NCI-H774 (cell line): ENCODE measurements around the gene EPC1.
"Not testable (repeated sequence)": the region's sequence is repeated elsewhere in the genome, so short reads cannot be mapped to it uniquely, and the experiment has no call there.

ENCODE experiments used
- DNase-seq: peaks from one replicate; lab custom pipeline; 2025; lab: John Stamatoyannopoulos, UW

EPC1 gene

GRCh38 chr10:32232378-32232777 is 114.6 kb downstream of the EPC1 start:
- no peak for DNase-seq

GRCh38 chr10:32229788-32230187 is 117.2 kb downstream of the EPC1 start:
- DNase-seq: not testable (repeated sequence)

GRCh38 chr10:32229170-32229569 is 117.8 kb downstream of the EPC1 start:
- DNase-seq: no peak

GRCh38 chr10:32227802-32228201 is 119.2 kb downstream of the EPC1 start:
- DNase-seq: no peak

GRCh38 chr10:32226624-32227023 is 120.3 kb downstream of the EPC1 start:
- DNase-seq: no peak

GRCh38 chr10:32225976-32226375 is 121.0 kb downstream of the EPC1 start:
- no peak for DNase-seq

GRCh38 chr10:32222376-32222775 is 124.6 kb downstream of the EPC1 start:
- DNase-seq: not testable (repeated sequence)

GRCh38 chr10:32219156-32219555 is 127.8 kb downstream of the EPC1 start:
- DNase-seq: not testable (repeated sequence)

GRCh38 chr10:32218206-32219044 is 128.5 kb downstream of the EPC1 start:
- DNase-seq: not testable (repeated sequence)
